ENCODE data around the gene DISC1.

GRCh38 chr1:231601824-231602672, 24.5 kb upstream of the DISC1 start:
- TF ChIP-seq POLR2A (IDR thresholded peaks at IDR 0.05) (no peak), CTCF (IDR thresholded peaks at IDR 0.05) (no peak), POLR2AphosphoS5 (IDR thresholded peaks at IDR 0.05) (no peak)
